IPS-18a (cell line): ENCODE results near the gene PDCL2.
"Not testable (repeated sequence)": the region's sequence is repeated elsewhere in the genome, so short reads cannot be mapped to it uniquely, and the experiment has no call there.

ENCODE experiments used
- H3K27ac ChIP-seq: one replicate; pipeline ENCODE4 v1.5.1; 2013; ENCODE audit warnings: low read length
- H3K27me3 ChIP-seq: one replicate; pipeline ENCODE4 v1.6.1; 2013; ENCODE audit warnings: mild to moderate bottlenecking, low read length; ENCODE audit not compliant: control insufficient read depth, insufficient read depth
- H3K36me3 ChIP-seq: one replicate; pipeline ENCODE4 v1.6.1; 2013; ENCODE audit warnings: low read depth, low read length; ENCODE audit not compliant: control insufficient read depth
- H3K4me1 ChIP-seq: one replicate; pipeline ENCODE4 v1.6.1; 2013; ENCODE audit warnings: low read depth, low read length; ENCODE audit not compliant: control insufficient read depth
- H3K4me3 ChIP-seq: one replicate; pipeline ENCODE4 v1.5.1; 2013; ENCODE audit warnings: low read length
- H3K9ac ChIP-seq: one replicate; pipeline ENCODE4 v1.6.1; 2013; ENCODE audit warnings: mild to moderate bottlenecking, low read length, moderate library complexity
- H3K9me3 ChIP-seq: one replicate; pipeline ENCODE4 v1.6.1; 2013; ENCODE audit warnings: low read depth, low read length; ENCODE audit not compliant: control insufficient read depth

PDCL2 gene

DNA sequence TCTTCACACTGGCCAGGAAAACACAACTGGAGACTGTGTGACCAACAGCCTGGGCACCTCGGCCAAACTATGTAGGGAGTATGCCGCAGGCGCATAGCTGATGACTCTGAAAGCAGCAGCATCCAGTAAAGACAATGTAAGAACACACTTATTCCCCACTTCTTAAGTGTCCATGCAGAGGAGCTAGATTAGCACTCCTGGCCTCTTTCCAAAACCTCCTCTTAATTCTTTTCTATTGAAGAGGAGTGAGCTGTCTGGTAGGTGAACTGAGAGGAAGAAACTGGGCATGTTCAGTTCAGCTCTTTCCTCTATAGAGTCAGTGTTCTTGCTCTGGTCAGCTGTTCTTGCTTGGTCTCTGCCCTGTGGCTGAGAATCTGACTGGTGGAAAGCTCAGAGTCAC, 23.0 kb upstream of the PDCL2 start:
- Histone ChIP-seq H3K4me3 (no peak overlapping the region), H3K9me3 (no peaks in the 10 kb centered on the region), H3K27ac (no peak overlapping the region), H3K9ac (no peak overlapping the region), H3K36me3 (no peaks in the 10 kb centered on the region), H3K27me3 (no peaks in the 10 kb centered on the region), H3K4me1 (no peaks in the 10 kb centered on the region)

DNA sequence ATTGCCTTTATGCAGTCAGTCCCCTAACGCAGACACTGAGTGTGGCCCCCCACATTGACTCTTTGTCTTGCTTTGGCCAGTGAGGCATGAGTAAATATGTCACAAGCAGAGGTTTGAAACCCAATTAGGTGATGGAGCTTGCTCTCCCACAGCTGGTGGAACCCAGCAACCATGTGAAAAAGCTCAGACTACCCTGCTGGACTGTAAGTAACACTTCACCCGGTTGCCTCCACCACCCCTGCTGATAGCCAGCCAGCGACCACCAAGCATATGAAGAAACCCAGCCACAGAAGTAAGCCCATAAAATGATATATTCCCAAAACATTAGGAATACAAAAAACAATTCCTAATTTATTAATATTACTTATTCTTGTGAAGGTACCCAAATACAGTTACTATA, 21.6 kb upstream of the PDCL2 start:
- Histone ChIP-seq H3K36me3 (no peaks in the 10 kb centered on the region), H3K9ac (no peak overlapping the region), H3K4me3 (no peak overlapping the region), H3K9me3 (no peaks in the 10 kb centered on the region), H3K27ac (no peak overlapping the region), H3K4me1 (no peaks in the 10 kb centered on the region), H3K27me3 (no peaks in the 10 kb centered on the region)

DNA sequence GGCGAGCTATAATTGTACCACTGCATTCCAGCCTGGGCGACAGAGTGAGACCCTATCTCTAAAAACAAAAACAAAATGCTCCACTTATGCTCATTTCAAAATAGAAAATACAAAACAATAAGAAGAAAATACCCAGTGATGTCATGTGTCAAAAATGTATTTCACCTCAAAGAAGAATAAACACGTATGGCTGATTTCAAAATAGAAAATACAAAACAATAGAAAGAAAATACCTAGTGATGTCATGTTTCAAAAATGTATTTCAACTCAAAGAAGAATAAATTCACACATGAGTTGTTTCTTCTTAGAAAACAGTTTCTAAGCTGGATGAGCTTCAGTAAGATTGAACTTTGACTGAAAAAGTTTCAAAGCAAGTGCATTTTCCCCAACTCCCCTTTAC, 20.3 kb upstream of the PDCL2 start:
- Histone ChIP-seq H3K9ac (no peak overlapping the region), H3K9me3 (no peaks in the 10 kb centered on the region), H3K27me3 (no peaks in the 10 kb centered on the region)

DNA sequence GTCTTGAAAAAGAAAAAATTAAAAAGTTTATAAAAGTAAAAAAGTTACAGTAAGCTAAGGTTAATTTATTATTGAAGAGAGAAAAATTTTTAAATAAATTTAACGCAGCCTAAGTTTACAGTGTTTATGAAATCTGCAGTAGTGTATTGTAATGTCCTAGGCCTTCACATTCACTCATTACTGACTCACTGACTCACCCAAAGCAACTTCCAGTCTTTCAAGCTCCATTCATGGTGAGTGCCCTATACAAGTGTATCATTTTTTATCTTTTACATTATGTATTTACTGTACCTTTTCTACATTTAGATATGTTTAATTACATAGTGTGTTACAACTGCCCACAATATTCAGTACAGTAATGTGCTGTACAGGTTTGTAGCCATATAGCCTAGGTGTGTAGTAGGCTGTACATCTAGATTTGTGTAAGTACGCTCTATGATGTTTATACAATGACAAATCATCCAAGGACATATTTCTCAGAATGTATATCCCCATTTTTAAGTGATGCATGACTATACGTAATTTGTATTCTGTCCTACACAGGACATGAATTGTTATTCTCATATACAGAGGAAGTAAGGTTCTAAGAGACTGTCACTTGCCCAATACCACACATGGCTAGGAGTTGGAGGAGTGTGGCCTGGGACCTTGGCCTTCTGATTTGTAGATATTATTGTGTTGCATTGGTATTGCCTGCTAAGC, 19.5 kb upstream of the PDCL2 start:
- no peak overlapping the region for H3K9ac ChIP-seq
- no peaks in the 10 kb centered on the region for H3K9me3 ChIP-seq
- no peak overlapping the region for H3K4me3 ChIP-seq
- no peaks in the 10 kb centered on the region for H3K4me1 ChIP-seq
- no peaks in the 10 kb centered on the region for H3K36me3 ChIP-seq
- no peak overlapping the region for H3K27ac ChIP-seq
- H3K27me3 ChIP-seq = no peaks in the 10 kb centered on the region

More for the DNA sequence above, 20.3 kb upstream of the PDCL2 start:
- H3K27ac ChIP-seq = no peak overlapping the region
- H3K36me3 ChIP-seq = no peaks in the 10 kb centered on the region
- H3K4me3 ChIP-seq = no peak overlapping the region
- no peaks in the 10 kb centered on the region for H3K4me1 ChIP-seq

DNA sequence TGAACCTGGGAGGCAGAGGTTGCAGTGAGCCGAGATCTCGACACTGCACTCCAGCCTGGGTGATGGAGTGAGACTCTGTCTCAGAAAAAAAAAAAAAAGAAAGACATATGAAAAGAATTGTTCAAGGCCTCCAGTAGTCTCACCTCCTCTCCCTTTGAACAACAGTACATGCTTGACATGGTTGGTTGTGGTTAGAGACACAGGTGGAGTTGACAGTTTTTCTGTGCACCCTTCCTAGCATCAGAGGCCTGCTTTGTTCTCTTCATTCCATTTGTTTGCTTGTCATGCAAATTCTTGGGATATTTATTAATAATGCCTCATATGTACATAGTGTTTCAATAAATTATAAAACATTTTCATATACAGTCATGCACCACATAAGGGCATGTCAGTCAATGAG, 18.3 kb upstream of the PDCL2 start:
- Histone ChIP-seq H3K27ac (no peak overlapping the region), H3K9me3 (no peaks in the 10 kb centered on the region), H3K36me3 (no peaks in the 10 kb centered on the region), H3K27me3 (no peaks in the 10 kb centered on the region), H3K9ac (no peak overlapping the region), H3K4me3 (no peak overlapping the region), H3K4me1 (no peaks in the 10 kb centered on the region)

DNA sequence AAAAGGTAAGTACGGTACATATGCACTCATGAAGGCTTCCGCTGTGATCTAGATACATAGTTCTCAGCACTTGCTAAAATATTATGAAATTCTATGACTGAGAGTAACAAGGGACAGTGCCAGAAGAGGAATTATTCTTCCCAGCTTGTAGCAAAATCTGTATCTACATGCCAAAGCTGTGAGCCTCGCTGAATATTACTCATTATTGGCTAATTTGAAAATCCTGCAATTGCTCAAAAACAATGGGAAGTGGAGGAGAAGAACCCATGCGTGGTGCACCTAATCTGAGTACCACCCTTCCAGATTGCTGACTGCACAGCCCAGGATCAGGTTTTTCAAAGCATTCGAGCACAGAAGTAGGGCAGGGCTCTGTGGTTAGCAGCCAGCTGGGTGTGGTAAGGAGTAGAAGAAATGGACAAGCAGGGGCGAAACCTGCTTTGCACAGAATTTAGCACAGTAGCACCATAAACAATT, 17.4 kb upstream of the PDCL2 start:
- no peaks in the 10 kb centered on the region for H3K9me3 ChIP-seq

DNA sequence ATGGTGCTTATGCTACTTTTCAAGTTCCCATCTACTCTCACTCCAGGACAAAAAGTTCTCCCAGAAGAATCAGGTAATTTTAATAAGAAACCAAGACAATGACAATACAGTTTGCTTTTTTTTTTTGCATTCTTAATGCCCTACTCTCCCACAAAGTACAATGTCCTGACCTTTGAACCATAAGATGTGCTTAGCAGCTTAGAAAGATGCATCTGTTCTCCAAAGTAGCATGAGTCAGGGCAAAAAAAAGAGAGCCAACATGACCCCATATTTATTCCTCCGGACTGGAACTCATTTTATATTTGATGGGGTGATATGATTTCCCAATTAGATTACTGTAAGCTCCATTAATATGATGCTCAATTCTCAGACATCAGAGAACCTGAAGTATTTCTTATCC, 16.5 kb upstream of the PDCL2 start:
- H3K27ac ChIP-seq = no peak overlapping the region
- H3K9ac ChIP-seq = no peak overlapping the region
- no peak overlapping the region for H3K4me3 ChIP-seq
- no peaks in the 10 kb centered on the region for H3K36me3 ChIP-seq
- no peaks in the 10 kb centered on the region for H3K4me1 ChIP-seq
- no peaks in the 10 kb centered on the region for H3K27me3 ChIP-seq
- H3K9me3 ChIP-seq = no peaks in the 10 kb centered on the region

More for the DNA sequence above, 17.4 kb upstream of the PDCL2 start:
- H3K36me3 ChIP-seq = no peaks in the 10 kb centered on the region
- no peak overlapping the region for H3K4me3 ChIP-seq
- no peaks in the 10 kb centered on the region for H3K27me3 ChIP-seq
- no peak overlapping the region for H3K27ac ChIP-seq
- no peak overlapping the region for H3K9ac ChIP-seq
- H3K4me1 ChIP-seq = no peaks in the 10 kb centered on the region

DNA sequence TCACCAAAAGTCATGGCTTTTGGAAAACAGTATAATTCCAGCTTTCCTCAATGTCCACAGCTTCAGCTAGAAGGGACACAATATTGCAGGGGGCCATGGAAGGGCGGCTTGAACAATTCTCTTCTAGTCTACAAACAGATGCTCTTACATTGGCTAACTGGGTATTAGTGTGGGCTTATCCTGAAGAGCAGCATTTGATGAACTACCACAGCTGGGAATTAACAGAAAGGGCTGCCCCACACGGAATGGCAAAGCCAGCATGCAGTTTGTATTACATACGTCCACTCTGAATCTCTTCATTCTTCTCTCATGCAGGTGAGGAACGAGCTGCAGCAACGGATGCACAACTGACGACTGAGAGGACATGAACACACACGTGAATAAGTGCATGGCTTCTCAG, 13.0 kb upstream of the PDCL2 start:
- Histone ChIP-seq H3K9me3 (no peaks in the 10 kb centered on the region), H3K9ac (no peak overlapping the region), H3K27me3 (no peaks in the 10 kb centered on the region), H3K36me3 (no peaks in the 10 kb centered on the region), H3K4me1 (no peaks in the 10 kb centered on the region), H3K27ac (no peak overlapping the region), H3K4me3 (no peak overlapping the region)

DNA sequence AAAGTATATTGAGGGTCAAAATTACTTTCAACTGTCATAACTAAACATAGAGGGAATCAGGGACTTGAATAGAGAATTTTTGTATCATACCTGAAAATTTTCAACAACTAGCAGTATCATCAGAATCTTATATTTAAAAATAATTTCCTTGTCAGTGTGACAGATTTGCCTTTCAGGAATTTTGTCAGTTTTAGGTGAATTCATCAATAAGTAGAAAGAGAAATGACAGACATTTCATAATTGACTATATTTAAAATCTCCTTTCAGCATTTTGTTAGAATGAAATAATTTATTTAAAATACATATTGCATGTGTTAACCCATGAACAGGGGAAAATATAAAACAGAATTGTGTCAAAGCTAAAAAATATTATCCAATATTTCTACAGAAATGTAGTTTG, 8.6 kb upstream of the PDCL2 start:
- Histone ChIP-seq H3K36me3 (no peaks in the 10 kb centered on the region), H3K4me3 (no peak overlapping the region), H3K9me3 (no peaks in the 10 kb centered on the region), H3K9ac (no peak overlapping the region), H3K27ac (no peak overlapping the region), H3K4me1 (no peaks in the 10 kb centered on the region), H3K27me3 (no peaks in the 10 kb centered on the region)

DNA sequence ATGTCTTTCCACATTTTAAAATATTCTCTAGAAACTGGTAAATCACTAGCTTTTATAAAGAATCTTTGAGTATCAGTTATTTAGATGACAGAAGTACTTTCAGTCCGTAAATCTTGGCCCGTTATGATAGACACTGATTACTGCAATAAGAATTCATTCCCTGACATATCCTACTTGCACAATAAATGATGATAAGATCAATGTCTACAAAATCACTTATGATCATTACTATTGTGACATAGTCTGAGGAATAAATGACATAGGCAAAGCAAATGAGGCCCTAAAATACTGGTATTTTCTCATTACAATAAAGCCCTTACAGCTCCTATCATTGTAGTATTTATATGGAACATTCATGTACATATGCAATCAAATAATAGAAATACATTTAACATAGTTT, 6.6 kb upstream of the PDCL2 start:
- H3K36me3 ChIP-seq = no peaks in the 10 kb centered on the region
- no peak overlapping the region for H3K4me3 ChIP-seq
- no peak overlapping the region for H3K9ac ChIP-seq
- no peaks in the 10 kb centered on the region for H3K27me3 ChIP-seq
- H3K27ac ChIP-seq = no peak overlapping the region
- no peaks in the 10 kb centered on the region for H3K9me3 ChIP-seq
- H3K4me1 ChIP-seq = no peaks in the 10 kb centered on the region

DNA sequence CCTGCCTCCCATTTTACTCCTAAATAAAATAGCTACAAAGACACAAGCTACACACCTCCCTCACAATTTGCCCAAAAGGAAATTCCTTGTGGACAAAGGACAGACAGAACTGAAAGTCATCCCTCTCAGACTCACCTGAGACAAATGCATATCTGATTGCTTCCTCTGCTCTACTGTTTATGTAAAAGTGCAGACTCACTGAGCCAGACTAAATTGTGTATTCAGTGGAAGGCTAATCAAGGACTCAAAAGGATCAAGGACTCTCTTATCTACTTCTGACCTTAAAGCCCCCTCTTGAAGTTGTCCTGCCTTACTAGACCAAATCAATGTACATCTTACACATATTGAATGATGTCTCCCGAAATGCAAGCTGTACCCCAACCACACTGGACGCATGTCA, 3.9 kb downstream of the PDCL2 start:
- Histone ChIP-seq H3K27ac (no peak overlapping the region), H3K9me3 (peaks cover 4% of the 10 kb centered on the region), H3K9ac (no peak overlapping the region), H3K4me3 (no peak overlapping the region), H3K36me3 (no peaks in the 10 kb centered on the region), H3K4me1 (no peaks in the 10 kb centered on the region), H3K27me3 (no peaks in the 10 kb centered on the region)

DNA sequence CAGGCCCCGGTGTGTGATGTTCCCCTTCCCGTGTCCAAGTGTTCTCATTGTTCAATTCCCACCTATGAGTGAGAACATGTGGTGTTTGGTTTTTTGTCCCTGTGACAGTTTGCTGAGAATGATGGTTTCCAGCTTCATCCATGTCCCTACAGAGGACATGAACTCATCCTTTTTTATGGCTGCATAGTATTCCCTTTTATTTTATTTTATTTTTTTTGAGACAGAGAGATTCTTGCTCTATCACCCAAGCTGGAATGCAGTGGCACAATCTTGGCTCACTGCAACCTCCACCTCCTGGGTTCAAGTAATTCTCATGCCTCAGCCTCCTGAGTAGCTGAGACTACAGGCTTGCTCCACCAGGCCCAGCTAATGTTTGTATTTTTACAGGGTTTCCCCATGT, 9.3 kb downstream of the PDCL2 start:
- not testable (repeated sequence) for H3K4me3 ChIP-seq

More for the DNA sequence above, 9.3 kb downstream of the PDCL2 start:
- not testable (repeated sequence) for H3K36me3 ChIP-seq, H3K27me3 ChIP-seq, H3K27ac ChIP-seq, H3K4me1 ChIP-seq, H3K9me3 ChIP-seq, H3K9ac ChIP-seq
